T-helper 17 cell (primary cell): ENCODE measurements around the gene GRM8. TPM values are rescaled to one million over a fixed set of nuclear protein-coding genes. Genes with fewer than 3 reads are reported as not detected.
"Not testable (repeated sequence)": the region's sequence is repeated elsewhere in the genome, so short reads cannot be mapped to it uniquely, and the experiment has no call there.

Experiments
- ATAC-seq: fragments of 150-1000 bp; cut with Tn5 transposase; 2 replicates; pipeline ENCODE4 v1.10.0; 2021; ENCODE audit warnings: mild to moderate bottlenecking, moderate library complexity
- DNase-seq, 3 donors: peaks; one replicate each; pipeline versions ENCODE4 v3.0.0 to v3.0.0-alpha.2; 2020 to 2021
- H3K9me3 ChIP-seq: one replicate; pipeline ENCODE4 v1.7.0; 2013; ENCODE audit warnings: low read length, mild to moderate bottlenecking; ENCODE audit not compliant: control insufficient read depth, poor library complexity, severe bottlenecking
- H3K27ac Mint-ChIP-seq: one replicate; pipeline ENCODE4 v1.8.0; 2022; ENCODE audit warnings: mild to moderate bottlenecking, moderate library complexity, mixed read lengths
- H3K27me3 Mint-ChIP-seq: one replicate; pipeline ENCODE4 v1.8.0; 2022; ENCODE audit warnings: mixed read lengths
- H3K36me3 Mint-ChIP-seq: one replicate; pipeline ENCODE4 v1.8.0; 2022; ENCODE audit warnings: low read depth, mixed read lengths
- H3K4me1 Mint-ChIP-seq: one replicate; pipeline ENCODE4 v1.8.0; 2022; ENCODE audit warnings: mild to moderate bottlenecking, mixed read lengths
- H3K4me3 Mint-ChIP-seq: one replicate; pipeline ENCODE4 v1.8.0; 2022; ENCODE audit warnings: mild to moderate bottlenecking, moderate library complexity, mixed read lengths
- total RNA-seq, 4 donors: library from RNA in 2 of 4; stranded (reverse) in 2 of 4; gene quantifications; one replicate each; pipeline ENCODE4 v1.2.3 and lab custom pipeline; 2022 to 2026

Gene GRM8
- total RNA-seq, 2 donors from 2014 or later = not detected

DNA sequence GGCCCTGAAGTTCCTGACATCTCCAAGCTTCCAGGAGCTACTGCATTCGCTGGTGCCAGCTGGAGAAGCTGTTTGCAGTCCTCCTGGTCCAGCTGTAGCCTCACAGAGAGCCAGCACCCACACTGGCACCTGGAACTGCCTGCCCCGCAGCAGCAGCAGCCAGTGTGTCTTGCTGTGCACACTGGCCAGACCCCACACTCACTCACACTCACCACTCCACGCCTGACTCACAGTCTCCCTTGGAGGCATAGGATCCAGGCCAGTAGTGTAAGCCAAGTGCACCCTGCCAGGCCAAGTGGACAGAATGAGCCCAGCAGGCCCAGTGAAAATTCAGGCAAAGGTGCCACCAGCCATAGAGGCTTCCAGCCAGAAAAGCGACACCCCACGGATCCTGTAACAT is 566.3 kb downstream of the GRM8 start:
- ATAC-seq (no peak), DNase-seq (no peak)
- Mint-ChIP-seq H3K27ac (no peak overlapping the region), H3K4me3 (no peak overlapping the region), H3K36me3 (no peaks in the 10 kb centered on the region), H3K4me1 (no peaks in the 10 kb centered on the region), H3K27me3 (no peaks in the 10 kb centered on the region)
- no peaks in the 10 kb centered on the region for H3K9me3 ChIP-seq

DNA sequence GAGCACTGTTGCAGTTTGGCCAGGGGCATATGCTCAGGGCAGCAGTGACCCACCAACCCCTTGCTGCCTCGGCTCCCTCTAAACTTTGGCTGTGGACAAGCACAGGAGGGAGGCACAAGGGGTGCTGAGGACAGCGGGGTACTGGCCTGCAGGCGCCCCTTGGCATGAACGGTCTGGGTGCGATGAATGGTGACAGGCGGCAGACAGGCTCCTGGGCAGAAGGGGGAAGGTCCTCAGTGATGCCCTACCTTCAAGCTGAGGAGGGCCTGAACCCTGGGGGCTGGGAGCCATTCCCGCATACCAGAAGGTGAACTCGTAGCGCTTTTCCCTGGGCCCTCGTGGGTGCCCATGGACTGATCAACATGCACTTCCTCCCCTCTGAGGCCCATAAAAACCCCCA is 567.1 kb downstream of the GRM8 start:
- H3K36me3 Mint-ChIP-seq = no peaks in the 10 kb centered on the region
- H3K4me3 Mint-ChIP-seq = no peak overlapping the region
- no peak for ATAC-seq
- DNase-seq = no peak
- no peaks in the 10 kb centered on the region for H3K27me3 Mint-ChIP-seq
- H3K9me3 ChIP-seq = no peaks in the 10 kb centered on the region
- H3K4me1 Mint-ChIP-seq = no peaks in the 10 kb centered on the region
- no peak overlapping the region for H3K27ac Mint-ChIP-seq

DNA sequence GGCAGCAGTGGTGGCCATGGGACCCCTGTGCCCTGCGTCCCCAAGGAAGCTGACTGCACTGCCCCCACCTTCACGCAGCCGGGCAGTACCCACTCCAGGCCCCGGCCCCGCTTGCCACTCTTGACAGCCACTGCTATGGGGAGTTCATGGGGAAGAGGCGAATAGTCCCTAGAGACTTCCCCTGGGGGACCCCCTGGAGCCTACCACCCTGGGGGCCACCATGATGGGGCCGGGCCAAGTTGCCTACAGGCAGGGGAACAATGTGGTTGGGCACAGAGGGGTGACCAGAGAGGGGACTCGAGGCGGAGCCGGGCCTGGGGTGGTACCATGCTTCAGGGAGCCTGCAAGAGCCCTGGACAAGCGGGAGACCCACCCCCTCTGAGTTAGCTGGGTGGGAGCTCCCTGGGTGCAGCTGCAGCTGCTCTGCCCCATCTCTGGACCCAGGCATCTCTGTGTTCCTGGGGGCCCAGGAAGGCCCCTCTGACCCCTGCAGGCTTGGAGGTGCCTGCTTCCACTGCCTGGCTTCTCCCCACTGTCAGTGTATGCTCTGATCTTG is 567.6 kb downstream of the GRM8 start:
- Mint-ChIP-seq H3K4me3 (no peak overlapping the region), H3K27ac (no peak overlapping the region), H3K27me3 (no peaks in the 10 kb centered on the region), H3K4me1 (no peaks in the 10 kb centered on the region), H3K36me3 (no peaks in the 10 kb centered on the region)
- no peak for DNase-seq
- H3K9me3 ChIP-seq = no peaks in the 10 kb centered on the region
- ATAC-seq = no peak

DNA sequence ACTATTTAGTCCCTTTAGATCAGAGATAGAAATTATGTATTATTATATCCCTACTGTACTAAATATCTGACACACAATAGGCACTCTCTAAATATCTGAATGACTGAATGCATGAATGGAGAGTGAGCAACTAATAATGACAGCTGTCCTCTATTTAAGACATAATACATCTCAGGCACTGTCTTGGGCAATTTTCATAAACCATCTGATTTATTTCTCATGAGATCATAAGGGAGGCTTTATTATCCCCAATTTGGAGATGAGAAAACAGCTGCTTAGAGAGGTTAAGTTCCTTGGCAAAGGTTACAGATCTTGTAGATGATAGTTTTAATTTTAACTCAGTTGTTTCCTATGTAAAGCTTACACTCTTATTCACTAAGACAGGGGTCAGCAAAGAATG is 570.6 kb downstream of the GRM8 start:
- no peaks in the 10 kb centered on the region for H3K9me3 ChIP-seq
- Mint-ChIP-seq H3K4me1 (no peaks in the 10 kb centered on the region), H3K27ac (no peak overlapping the region), H3K27me3 (no peaks in the 10 kb centered on the region), H3K4me3 (no peak overlapping the region), H3K36me3 (no peaks in the 10 kb centered on the region)
- ATAC-seq (no peak), DNase-seq (no peak)

- not testable (repeated sequence) for H3K27ac Mint-ChIP-seq, ATAC-seq, H3K4me3 Mint-ChIP-seq, DNase-seq, H3K4me1 Mint-ChIP-seq, H3K27me3 Mint-ChIP-seq, H3K9me3 ChIP-seq, H3K36me3 Mint-ChIP-seq
These were observed 584.0 kb downstream of the GRM8 start for GRCh38 chr7:126668762-126669161.

GRCh38 chr7:126668367-126668752 is 584.4 kb downstream of the GRM8 start:
- Mint-ChIP-seq H3K4me3 (no peak overlapping the region), H3K27ac (no peak overlapping the region), H3K4me1 (no peaks in the 10 kb centered on the region), H3K27me3 (no peaks in the 10 kb centered on the region), H3K36me3 (no peaks in the 10 kb centered on the region)
- no peak for DNase-seq
- H3K9me3 ChIP-seq = no peaks in the 10 kb centered on the region
- no peak for ATAC-seq

GRCh38 chr7:126667742-126668366 is 584.9 kb downstream of the GRM8 start:
- H3K9me3 ChIP-seq = no peaks in the 10 kb centered on the region
- H3K4me1 Mint-ChIP-seq = no peaks in the 10 kb centered on the region
- no peak overlapping the region for H3K27ac Mint-ChIP-seq
- no peak overlapping the region for H3K4me3 Mint-ChIP-seq
- H3K27me3 Mint-ChIP-seq = no peaks in the 10 kb centered on the region
- DNase-seq = no peak
- no peaks in the 10 kb centered on the region for H3K36me3 Mint-ChIP-seq
- ATAC-seq = no peak

DNA sequence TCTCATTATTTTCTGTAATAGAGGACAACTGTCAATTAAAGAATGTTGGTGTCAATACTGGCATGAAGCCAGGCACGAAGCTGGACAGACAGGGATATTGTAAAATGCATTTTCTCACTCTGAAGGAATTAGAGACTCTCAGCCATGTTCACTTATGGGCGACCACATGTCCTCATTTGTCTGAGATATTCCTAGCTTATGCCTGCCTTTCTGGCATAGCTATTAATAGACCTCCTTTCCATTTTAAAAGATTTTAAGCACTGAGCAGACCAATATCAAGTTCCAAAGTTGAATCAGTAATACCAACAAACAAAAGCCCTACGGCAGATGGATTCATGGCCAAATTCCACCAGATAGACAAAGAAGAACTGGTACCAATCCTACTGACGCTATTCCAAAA is 589.9 kb downstream of the GRM8 start:
- Mint-ChIP-seq H3K27ac (no peak overlapping the region), H3K27me3 (no peaks in the 10 kb centered on the region), H3K36me3 (no peaks in the 10 kb centered on the region), H3K4me1 (no peaks in the 10 kb centered on the region), H3K4me3 (no peak overlapping the region)
- ATAC-seq (no peak), DNase-seq (no peak)
- H3K9me3 ChIP-seq = no peaks in the 10 kb centered on the region

DNA sequence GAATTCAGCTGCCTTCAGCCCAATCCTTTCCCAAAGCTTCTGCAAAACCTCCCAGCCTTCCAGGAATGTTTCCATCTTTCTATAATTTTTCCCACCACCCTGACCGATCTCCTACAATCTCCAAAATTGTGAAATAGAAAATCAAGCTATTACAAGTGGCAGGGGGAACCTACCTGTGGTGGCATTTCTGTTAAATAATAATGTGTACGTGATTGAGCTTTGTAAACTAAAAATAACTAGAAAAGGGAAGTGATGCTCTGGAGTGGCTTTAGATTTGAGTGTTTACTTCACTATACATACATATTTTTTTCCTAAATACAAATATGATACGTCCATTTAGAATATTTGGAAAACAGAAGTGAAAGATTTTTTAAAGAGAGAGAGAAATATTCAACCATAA is 593.6 kb downstream of the GRM8 start:
- no peak for ATAC-seq
- Mint-ChIP-seq H3K27ac (no peak overlapping the region), H3K36me3 (no peaks in the 10 kb centered on the region)

DNA sequence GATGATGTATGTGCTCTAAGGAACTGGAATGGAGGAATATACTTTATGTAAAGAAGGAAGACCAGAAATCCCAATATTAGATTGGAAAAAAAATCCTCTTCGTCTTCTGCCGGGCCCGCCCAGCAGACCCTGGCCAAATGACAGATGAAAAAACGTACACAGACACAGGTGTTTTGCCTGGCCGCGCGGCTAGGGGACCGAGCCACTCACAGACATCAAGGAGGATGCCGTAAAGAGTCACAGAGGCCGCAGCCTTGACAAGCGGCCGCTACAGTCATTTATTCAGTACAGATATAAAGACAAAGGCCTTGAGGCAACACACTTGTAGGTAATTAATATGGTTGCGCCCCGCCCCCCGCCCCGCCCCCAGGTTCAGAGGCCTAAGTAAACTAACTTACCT is 594.1 kb downstream of the GRM8 start:
- no peaks in the 10 kb centered on the region for H3K9me3 ChIP-seq
- Mint-ChIP-seq H3K4me3 (no peak overlapping the region), H3K27ac (no peak overlapping the region), H3K27me3 (no peaks in the 10 kb centered on the region), H3K4me1 (no peaks in the 10 kb centered on the region), H3K36me3 (no peaks in the 10 kb centered on the region)
- ATAC-seq (no peak), DNase-seq (no peak)

More for the DNA sequence above, 593.6 kb downstream of the GRM8 start:
- H3K4me3 Mint-ChIP-seq = no peak overlapping the region
- no peak for DNase-seq
- H3K27me3 Mint-ChIP-seq = no peaks in the 10 kb centered on the region
- no peaks in the 10 kb centered on the region for H3K9me3 ChIP-seq
- no peaks in the 10 kb centered on the region for H3K4me1 Mint-ChIP-seq

- Mint-ChIP-seq H3K4me1 (no peaks in the 10 kb centered on the region), H3K27me3 (no peaks in the 10 kb centered on the region), H3K27ac (no peak overlapping the region), H3K4me3 (no peak overlapping the region), H3K36me3 (no peaks in the 10 kb centered on the region)
- ATAC-seq (no peak), DNase-seq (no peak)
- H3K9me3 ChIP-seq = no peaks in the 10 kb centered on the region
These were observed 595.0 kb downstream of the GRM8 start for GRCh38 chr7:126657599-126658358.

GRCh38 chr7:126657137-126657536 is 595.6 kb downstream of the GRM8 start:
- DNase-seq (no peak), ATAC-seq (no peak)
- Mint-ChIP-seq H3K36me3 (no peaks in the 10 kb centered on the region), H3K4me3 (no peak overlapping the region), H3K4me1 (no peaks in the 10 kb centered on the region), H3K27me3 (no peaks in the 10 kb centered on the region), H3K27ac (no peak overlapping the region)
- no peaks in the 10 kb centered on the region for H3K9me3 ChIP-seq

DNA sequence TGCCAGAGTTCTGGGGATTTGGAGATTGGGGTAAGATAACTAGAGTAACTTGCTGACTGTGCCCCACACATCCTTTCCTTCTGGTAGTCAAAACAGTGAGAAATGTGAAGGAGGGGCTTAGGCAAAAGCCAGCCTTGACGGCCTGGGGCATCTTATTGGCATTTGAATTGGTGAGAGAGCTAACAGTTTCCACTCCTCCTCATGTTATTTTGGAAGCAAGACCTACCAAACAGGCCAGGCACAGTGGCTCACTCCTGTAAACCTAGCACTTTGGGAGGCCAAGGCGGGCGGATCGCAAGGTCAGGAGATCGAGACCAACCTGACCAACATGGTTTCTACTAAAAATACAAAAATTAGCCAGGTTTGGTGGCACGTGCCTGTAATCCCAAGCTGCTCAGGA is 596.6 kb downstream of the GRM8 start:
- no peak overlapping the region for H3K27ac Mint-ChIP-seq

GRCh38 chr7:126637538-126637937 is 615.2 kb downstream of the GRM8 start:
- no peaks in the 10 kb centered on the region for H3K4me1 Mint-ChIP-seq
- H3K27ac Mint-ChIP-seq = no peak overlapping the region
- no peaks in the 10 kb centered on the region for H3K27me3 Mint-ChIP-seq
- H3K4me3 Mint-ChIP-seq = no peak overlapping the region
- H3K9me3 ChIP-seq = no peaks in the 10 kb centered on the region
- H3K36me3 Mint-ChIP-seq = no peaks in the 10 kb centered on the region
- DNase-seq = no peak
- ATAC-seq = no peak

More for the DNA sequence above, 596.6 kb downstream of the GRM8 start:
- Mint-ChIP-seq H3K27me3 (no peaks in the 10 kb centered on the region), H3K36me3 (no peaks in the 10 kb centered on the region), H3K4me1 (no peaks in the 10 kb centered on the region), H3K4me3 (no peak overlapping the region)
- DNase-seq (no peak), ATAC-seq (no peak)
- no peaks in the 10 kb centered on the region for H3K9me3 ChIP-seq
